Panc1 (cell line): ENCODE data around the gene KLHL11.

Experiments
- CTCF ChIP-seq: fragments of 450-650 bp; IDR thresholded peaks from 2 replicates; pipeline ENCODE4 v1.5.1; 2017; ENCODE audit warnings: mild to moderate bottlenecking
- POLR2AphosphoS5 ChIP-seq: IDR thresholded peaks from 2 replicates; pipeline ENCODE4 v1.6.1; 2012; ENCODE audit warnings: mild to moderate bottlenecking, low read depth, low read length, moderate library complexity
- REST ChIP-seq, 2 experiments: IDR thresholded peaks; 2 replicates each; pipeline ENCODE4 v1.6.1; 2011 to 2012; ENCODE audit warnings: low read depth in 2 of 2, control low read depth in 1 of 2, low read length in 1 of 2, mild to moderate bottlenecking in 1 of 2, moderate library complexity in 1 of 2; ENCODE audit not compliant: insufficient read depth in 1 of 2
- SIN3A ChIP-seq: IDR thresholded peaks from 2 replicates; pipeline ENCODE4 v1.6.1; 2012; ENCODE audit warnings: low read depth, mild to moderate bottlenecking, low read length, moderate library complexity, borderline replicate concordance; ENCODE audit not compliant: insufficient read depth
- TCF7L2 ChIP-seq: IDR thresholded peaks from 2 replicates; pipeline ENCODE4 v1.6.1; 2011; ENCODE audit warnings: mild to moderate bottlenecking, low read depth, low read length, inconsistent platforms

GRCh38 chr17:41816637-41817320 lies 48.4 kb downstream of the KLHL11 start:
- TF ChIP-seq CTCF (no peak), SIN3A (no peak), REST (IDR thresholded peaks at IDR 0.05; ENCODE audit: insufficient read depth in 1 of 2, low read depth in 2 of 2, low read length in 1 of 2) (no peak), TCF7L2 (no peak), POLR2AphosphoS5 (no peak)
